Measurements from ENCODE around the gene STK10. TPM values are rescaled to one million over a fixed set of nuclear protein-coding genes. Genes with fewer than 3 reads are reported as not detected.

STK10 gene
- total RNA-seq, 4 donors from 2014 or later: 3.3 to 24.6 (median 13.4) TPM

DNA sequence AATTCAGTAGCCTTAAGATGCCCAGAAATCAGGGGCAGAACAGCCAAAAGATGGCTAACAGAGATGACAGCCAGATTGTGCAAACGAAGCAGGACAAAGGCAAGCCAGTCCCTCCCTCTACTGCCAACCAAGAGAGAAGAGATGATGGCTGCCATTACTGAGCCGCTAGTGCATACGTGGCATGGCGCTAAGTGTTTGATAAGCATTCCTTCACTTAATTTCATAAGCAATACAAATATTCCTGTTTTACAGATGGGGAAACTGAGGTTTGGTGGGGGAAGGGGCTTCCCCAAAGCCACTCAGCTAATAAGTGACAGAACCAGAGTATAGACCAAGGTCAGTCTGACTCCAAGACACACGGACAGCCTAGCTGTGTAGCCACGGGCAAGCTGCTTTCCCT is 44.1 kb downstream of the STK10 start:
- TF ChIP-seq, protein P1, sequence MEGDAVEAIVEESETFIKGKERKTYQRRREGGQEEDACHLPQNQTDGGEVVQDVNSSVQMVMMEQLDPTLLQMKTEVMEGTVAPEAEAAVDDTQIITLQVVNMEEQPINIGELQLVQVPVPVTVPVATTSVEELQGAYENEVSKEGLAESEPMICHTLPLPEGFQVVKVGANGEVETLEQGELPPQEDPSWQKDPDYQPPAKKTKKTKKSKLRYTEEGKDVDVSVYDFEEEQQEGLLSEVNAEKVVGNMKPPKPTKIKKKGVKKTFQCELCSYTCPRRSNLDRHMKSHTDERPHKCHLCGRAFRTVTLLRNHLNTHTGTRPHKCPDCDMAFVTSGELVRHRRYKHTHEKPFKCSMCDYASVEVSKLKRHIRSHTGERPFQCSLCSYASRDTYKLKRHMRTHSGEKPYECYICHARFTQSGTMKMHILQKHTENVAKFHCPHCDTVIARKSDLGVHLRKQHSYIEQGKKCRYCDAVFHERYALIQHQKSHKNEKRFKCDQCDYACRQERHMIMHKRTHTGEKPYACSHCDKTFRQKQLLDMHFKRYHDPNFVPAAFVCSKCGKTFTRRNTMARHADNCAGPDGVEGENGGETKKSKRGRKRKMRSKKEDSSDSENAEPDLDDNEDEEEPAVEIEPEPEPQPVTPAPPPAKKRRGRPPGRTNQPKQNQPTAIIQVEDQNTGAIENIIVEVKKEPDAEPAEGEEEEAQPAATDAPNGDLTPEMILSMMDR (IDR thresholded peaks at IDR 0.05): no peak
- no peak for TF ChIP-seq POLR2A (IDR thresholded peaks at IDR 0.05)
- H3K4me3 ChIP-seq: no peak overlapping the region
- H3K27ac ChIP-seq: no peak overlapping the region
- no peaks in the 10 kb centered on the region for H3K4me1 ChIP-seq
- H3K36me3 ChIP-seq: no peaks in the 10 kb centered on the region
- intact Hi-C loops (cut with DNase I; ENCODE audit: low total_unique reads): no loop called here
- no peak for DNase-seq
- H3K9me3 ChIP-seq: no peaks in the 10 kb centered on the region
- H3K27me3 ChIP-seq: no peaks in the 10 kb centered on the region

DNA sequence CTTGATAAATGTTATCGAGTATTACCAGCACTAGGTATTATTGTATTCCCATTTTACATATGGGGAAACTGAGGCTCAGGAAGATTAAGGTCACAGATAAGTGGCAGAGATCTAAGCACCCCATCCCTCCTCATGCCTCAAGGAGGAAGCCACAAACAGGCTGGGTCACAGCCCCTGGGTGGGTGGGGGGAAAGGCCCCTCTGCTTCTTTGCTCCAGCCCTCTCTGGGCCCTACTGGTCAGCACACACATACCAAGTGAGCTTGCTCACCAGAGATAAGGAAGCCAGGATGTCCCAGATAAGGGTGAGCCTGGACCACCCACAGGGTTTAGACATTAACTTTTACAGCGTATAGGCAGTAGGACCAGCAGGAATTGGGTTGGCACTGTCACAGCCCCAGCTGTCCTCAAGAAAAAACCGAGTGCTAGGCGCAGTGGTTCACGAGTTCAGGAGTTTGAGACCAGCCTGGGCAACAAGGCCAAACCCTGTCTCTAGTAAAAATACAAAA is 45.3 kb downstream of the STK10 start:
- Histone ChIP-seq H3K36me3 (no peaks in the 10 kb centered on the region), H3K9me3 (no peaks in the 10 kb centered on the region), H3K4me1 (no peaks in the 10 kb centered on the region), H3K4me3 (no peak overlapping the region), H3K27me3 (no peaks in the 10 kb centered on the region), H3K27ac (no peak overlapping the region)
- DNase-seq: no peak
- intact Hi-C loops (cut with DNase I; ENCODE audit: low total_unique reads): no loop called here
- TF ChIP-seq, protein P1 (IDR thresholded peaks at IDR 0.05): no peak
- no peak for TF ChIP-seq POLR2A (IDR thresholded peaks at IDR 0.05)

DNA sequence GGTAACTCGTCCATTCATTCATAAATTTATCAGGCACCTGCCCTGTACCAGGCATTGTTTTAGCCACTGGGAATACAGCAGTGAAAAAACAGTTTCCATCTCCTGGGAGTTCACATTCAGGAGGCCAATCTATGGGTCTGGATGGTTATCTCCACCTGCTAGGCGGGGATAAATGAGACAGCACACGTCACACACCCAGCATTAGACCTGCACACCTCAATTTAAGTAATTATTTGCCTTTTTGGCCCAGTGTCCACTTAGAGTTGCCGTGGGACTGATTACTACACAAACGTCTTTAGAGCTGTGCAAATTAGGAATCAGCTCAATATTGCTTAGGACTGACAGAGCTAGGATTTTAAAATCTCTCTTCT is 46.1 kb downstream of the STK10 start:
- H3K4me3 ChIP-seq: no peak overlapping the region
- H3K27me3 ChIP-seq: no peaks in the 10 kb centered on the region
- no peak for DNase-seq
- intact Hi-C loops (cut with DNase I; ENCODE audit: low total_unique reads): no loop called here
- no peaks in the 10 kb centered on the region for H3K4me1 ChIP-seq
- TF ChIP-seq, protein P1 (IDR thresholded peaks at IDR 0.05): no peak
- no peak for TF ChIP-seq POLR2A (IDR thresholded peaks at IDR 0.05)
- H3K36me3 ChIP-seq: no peaks in the 10 kb centered on the region
- H3K9me3 ChIP-seq: no peaks in the 10 kb centered on the region
- no peak overlapping the region for H3K27ac ChIP-seq

DNA sequence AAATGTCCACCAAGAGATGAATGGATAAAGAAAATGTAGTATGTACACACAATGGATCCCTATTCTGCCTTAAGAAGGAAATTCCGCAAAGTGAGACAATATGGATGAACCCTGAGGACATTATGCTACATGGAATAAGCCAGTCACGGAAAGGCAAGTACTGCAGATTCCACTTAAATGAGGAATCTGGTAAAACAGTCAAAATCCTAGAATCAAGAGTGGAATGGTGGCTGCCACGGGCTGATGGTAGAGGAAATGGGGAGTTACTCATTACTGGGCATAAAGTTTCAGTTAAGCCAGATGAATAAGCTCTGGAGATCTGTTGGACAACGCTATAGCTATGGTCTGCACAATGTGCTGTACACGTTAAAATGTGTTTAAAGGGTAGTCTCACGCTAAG is 47.2 kb downstream of the STK10 start:
- intact Hi-C loops (cut with DNase I; ENCODE audit: low total_unique reads): no loop called here
- Histone ChIP-seq H3K9me3 (no peaks in the 10 kb centered on the region), H3K4me1 (no peaks in the 10 kb centered on the region), H3K4me3 (no peak overlapping the region), H3K27ac (no peak overlapping the region), H3K36me3 (no peaks in the 10 kb centered on the region), H3K27me3 (no peaks in the 10 kb centered on the region)
- TF ChIP-seq POLR2A (IDR thresholded peaks at IDR 0.05): no peak
- TF ChIP-seq, protein P1 (IDR thresholded peaks at IDR 0.05): no peak
- no peak for DNase-seq

DNA sequence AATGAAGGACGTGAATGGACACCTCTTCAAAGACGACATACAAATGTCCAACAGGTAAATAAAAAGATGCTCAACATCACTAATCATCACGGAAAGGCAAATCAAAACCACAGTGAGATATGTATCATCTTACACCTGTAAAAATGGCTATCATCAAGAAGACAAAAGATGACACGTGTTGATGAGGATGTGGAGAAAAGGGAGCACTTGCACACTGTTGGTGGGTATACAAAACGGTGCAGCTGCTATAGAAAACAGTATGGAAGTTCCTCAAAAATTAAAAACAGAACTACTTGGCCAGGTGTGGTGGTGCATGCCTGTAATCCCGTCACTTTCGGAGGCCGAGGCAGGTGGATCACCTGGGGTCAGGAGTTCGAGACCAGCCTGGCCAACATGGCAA is 47.9 kb downstream of the STK10 start:
- no peak for DNase-seq
- Histone ChIP-seq H3K36me3 (no peaks in the 10 kb centered on the region), H3K4me3 (no peak overlapping the region), H3K9me3 (no peaks in the 10 kb centered on the region), H3K27ac (no peak overlapping the region), H3K27me3 (no peaks in the 10 kb centered on the region), H3K4me1 (no peaks in the 10 kb centered on the region)
- intact Hi-C loops (cut with DNase I; ENCODE audit: low total_unique reads): no loop called here
- TF ChIP-seq, protein P1 (IDR thresholded peaks at IDR 0.05): no peak
- TF ChIP-seq POLR2A (IDR thresholded peaks at IDR 0.05): no peak
